ENCODE data around the gene TNS3.

The TNS3 gene

GRCh38 chr7:47290466-47290865 is 291.4 kb downstream of the TNS3 start:
- H3K27ac ChIP-seq (replicated peaks), result no peak overlapping the region
- TF ChIP-seq CTCF (IDR thresholded peaks at IDR 0.05; ENCODE audit: insufficient read depth, low read length), result no peak
- no peak for TF ChIP-seq REST (IDR thresholded peaks at IDR 0.05; ENCODE audit: insufficient replicate concordance, low read depth)
- TF ChIP-seq SPI1 (IDR thresholded peaks at IDR 0.05; ENCODE audit: borderline replicate concordance, low read depth), result no peak
- no peak for TF ChIP-seq POLR2AphosphoS5 (IDR thresholded peaks at IDR 0.05; ENCODE audit: low read depth)
- no peak for TF ChIP-seq GABPA (IDR thresholded peaks at IDR 0.05; ENCODE audit: low read depth)
- DNase-seq (ENCODE audit: low read depth in 1 of 2, low spot score in 1 of 2), result no peak
- no peaks in the 10 kb centered on the region for H3K27me3 ChIP-seq (ENCODE audit: insufficient read depth, poor library complexity, severe bottlenecking)
- no peak overlapping the region for H3K4me3 ChIP-seq (replicated peaks; ENCODE audit: insufficient read depth, low read length)

- H3K27ac ChIP-seq (replicated peaks), result no peak overlapping the region
- DNase-seq (ENCODE audit: low read depth in 1 of 2, low spot score in 1 of 2), result no peak
- H3K4me3 ChIP-seq (replicated peaks; ENCODE audit: insufficient read depth, low read length), result no peak overlapping the region
- H3K27me3 ChIP-seq (ENCODE audit: insufficient read depth, poor library complexity, severe bottlenecking), result no peaks in the 10 kb centered on the region
- TF ChIP-seq SPI1 (IDR thresholded peaks at IDR 0.05; ENCODE audit: borderline replicate concordance, low read depth), result no peak
- no peak for TF ChIP-seq GABPA (IDR thresholded peaks at IDR 0.05; ENCODE audit: low read depth)
- no peak for TF ChIP-seq POLR2AphosphoS5 (IDR thresholded peaks at IDR 0.05; ENCODE audit: low read depth)
- TF ChIP-seq REST (IDR thresholded peaks at IDR 0.05; ENCODE audit: insufficient replicate concordance, low read depth), result no peak
- no peak for TF ChIP-seq CTCF (IDR thresholded peaks at IDR 0.05; ENCODE audit: insufficient read depth, low read length)
Measured at GRCh38 chr7:47288060-47288459, 293.9 kb downstream of the TNS3 start.

- DNase-seq (ENCODE audit: low read depth in 1 of 2, low spot score in 1 of 2), result no peak
Measured at GRCh38 chr7:47285860-47286491, 295.9 kb downstream of the TNS3 start.

More at GRCh38 chr7:47285860-47286491, 295.9 kb downstream of the TNS3 start:
- H3K4me3 ChIP-seq (replicated peaks; ENCODE audit: insufficient read depth, low read length), result no peak overlapping the region
- no peak for TF ChIP-seq SPI1 (IDR thresholded peaks at IDR 0.05; ENCODE audit: borderline replicate concordance, low read depth)
- TF ChIP-seq POLR2AphosphoS5 (IDR thresholded peaks at IDR 0.05; ENCODE audit: low read depth), result no peak
- no peak for TF ChIP-seq REST (IDR thresholded peaks at IDR 0.05; ENCODE audit: insufficient replicate concordance, low read depth)
- no peak for TF ChIP-seq GABPA (IDR thresholded peaks at IDR 0.05; ENCODE audit: low read depth)
- TF ChIP-seq CTCF (IDR thresholded peaks at IDR 0.05; ENCODE audit: insufficient read depth, low read length), result no peak
- H3K27me3 ChIP-seq (ENCODE audit: insufficient read depth, poor library complexity, severe bottlenecking), result no peaks in the 10 kb centered on the region
- H3K27ac ChIP-seq (replicated peaks), result no peak overlapping the region

All from HL-60 (cell line).